ENCODE data around the gene POLR3H. TPM values are rescaled to one million over a fixed set of nuclear protein-coding genes. Genes with fewer than 3 reads are reported as not detected.

POLR3H gene
- total RNA-seq, 4 donors from 2014 or later: 20.9 to 28.2 (median 23.0) TPM

- no peak for DNase-seq (ENCODE audit: extremely low spot score)
- H3K4me3 ChIP-seq: no peak overlapping the region
- intact Hi-C loops (cut with DNase I): no loop called here
- TF ChIP-seq EP300 (IDR thresholded peaks at IDR 0.05): no peak
- TF ChIP-seq POLR2AphosphoS5 (IDR thresholded peaks at IDR 0.05): no peak
- no peak for TF ChIP-seq POLR2A (IDR thresholded peaks at IDR 0.05; ENCODE audit: low read depth)
- TF ChIP-seq CTCF (IDR thresholded peaks at IDR 0.05): no peak
- H3K27me3 ChIP-seq: no peaks in the 10 kb centered on the region
- peaks cover 0 to 9% (median 0%) of the 10 kb centered on the region in 4 donors for H3K4me1 ChIP-seq
- 82% methylated on average over 12 of the region's 12 CpGs for WGBS
- no peaks in the 10 kb centered on the region for H3K9me3 ChIP-seq
- no peaks in the 10 kb centered on the region for H3K36me3 ChIP-seq
- H3K27ac ChIP-seq (replicated peaks in 1 of 4): no peak overlapping the region
Observed at GRCh38 chr22:41550952-41551491, 6.8 kb upstream of the POLR3H start.

GRCh38 chr22:41548830-41549211 is 4.6 kb upstream of the POLR3H start:
- intact Hi-C loops (cut with DNase I): loop anchor here (5.0 kb wide), 1 partner anchor 38 kb away; the partner anchor contains the start of gene PMM1
- Histone ChIP-seq H3K27ac (replicated peaks in 1 of 4) (no peak overlapping the region), H3K4me3 (no peak overlapping the region), H3K9me3 (no peaks in the 10 kb centered on the region), H3K4me1 (peaks cover 7 to 12% (median 9%) of the 10 kb centered on the region in 4 donors), H3K27me3 (no peaks in the 10 kb centered on the region), H3K36me3 (no peaks in the 10 kb centered on the region)
- no peak for DNase-seq (ENCODE audit: extremely low spot score)
- WGBS: 95% methylated on average over 5 of the region's 5 CpGs
- TF ChIP-seq EP300 (IDR thresholded peaks at IDR 0.05): no peak

- 25% methylated on average over 17 of the region's 21 CpGs for WGBS
- peaks cover 20 to 45% (median 38%) of the 10 kb centered on the region in 4 donors for H3K4me1 ChIP-seq
- peak overlapping the region; percentile 41 to 93 (median 90) for H3K27ac ChIP-seq (replicated peaks in 1 of 4)
- peak overlapping the region; percentile 70 to 93 (median 76) for H3K4me3 ChIP-seq
- intact Hi-C loops (cut with DNase I): loop anchor here (2.0 to 5.0 kb wide), 2 partner anchors 42 to 76 kb away; partner anchors contain the start of genes DESI1, PMM1 and XRCC6
- DNase-seq (ENCODE audit: extremely low spot score): no peak
- H3K27me3 ChIP-seq: no peaks in the 10 kb centered on the region
- H3K9me3 ChIP-seq: no peaks in the 10 kb centered on the region
- TF ChIP-seq POLR2AphosphoS5 (IDR thresholded peaks at IDR 0.05): peak in 1 of 2 donors; percentile 7
- TF ChIP-seq CTCF (IDR thresholded peaks at IDR 0.05): no peak
- H3K36me3 ChIP-seq: peaks cover 0 to 10% (median 5%) of the 10 kb centered on the region in 4 donors
Observed at GRCh38 chr22:41544671-41545476, 604 bp upstream of the POLR3H start.

- H3K4me3 ChIP-seq: no peak overlapping the region
- 96% methylated on average over 4 of the region's 4 CpGs for WGBS
- no peak for TF ChIP-seq CTCF (IDR thresholded peaks at IDR 0.05)
- no peak for TF ChIP-seq POLR2A (IDR thresholded peaks at IDR 0.05; ENCODE audit: low read depth)
- no peak for TF ChIP-seq POLR2AphosphoS5 (IDR thresholded peaks at IDR 0.05)
- no peak for TF ChIP-seq EP300 (IDR thresholded peaks at IDR 0.05)
- no peaks in the 10 kb centered on the region for H3K9me3 ChIP-seq
- intact Hi-C loops (cut with DNase I): no loop called here
- no peak for DNase-seq (ENCODE audit: extremely low spot score)
- peak overlapping the region in 3 of 4 donors; percentile 9 to 93 (median 42) for H3K27ac ChIP-seq (replicated peaks in 1 of 4)
- H3K27me3 ChIP-seq: no peaks in the 10 kb centered on the region
- peaks cover 0 to 23% (median 17%) of the 10 kb centered on the region in 4 donors for H3K36me3 ChIP-seq
- H3K4me1 ChIP-seq: peaks cover 20 to 65% (median 58%) of the 10 kb centered on the region in 4 donors
Observed at GRCh38 chr22:41542224-41542623, 2.0 kb downstream of the POLR3H start.

GRCh38 chr22:41541484-41541883 is 2.8 kb downstream of the POLR3H start:
- TF ChIP-seq EP300 (IDR thresholded peaks at IDR 0.05) (no peak), CTCF (IDR thresholded peaks at IDR 0.05) (no peak), POLR2AphosphoS5 (IDR thresholded peaks at IDR 0.05) (no peak), POLR2A (IDR thresholded peaks at IDR 0.05; ENCODE audit: low read depth) (no peak)
- intact Hi-C loops (cut with DNase I): no loop called here
- no peak for DNase-seq (ENCODE audit: extremely low spot score)
- Histone ChIP-seq H3K27ac (replicated peaks in 1 of 4) (peak overlapping the region in 2 of 4 donors; percentile 42 to 93), H3K4me1 (peaks cover 20 to 65% (median 58%) of the 10 kb centered on the region in 4 donors), H3K4me3 (no peak overlapping the region), H3K9me3 (no peaks in the 10 kb centered on the region), H3K27me3 (no peaks in the 10 kb centered on the region), H3K36me3 (peaks cover 0 to 23% (median 21%) of the 10 kb centered on the region in 4 donors)
- WGBS: 72% methylated on average over 3 of the region's 3 CpGs
